Measurements from ENCODE around the gene LRRC7.

Gene LRRC7

GRCh38 chr1:69743146-69743545 lies 175.4 kb downstream of the LRRC7 start:
- Histone ChIP-seq H3K9ac (ENCODE audit: low read depth, low read length, poor library complexity, severe bottlenecking) (no peak overlapping the region), H3K27me3 (ENCODE audit: insufficient read depth, low read length, poor library complexity, severe bottlenecking) (no peaks in the 10 kb centered on the region), H2AFZ (ENCODE audit: low read length) (no peak overlapping the region), H3F3A (ENCODE audit: low read depth) (no peaks in the 10 kb centered on the region), H4K20me1 (ENCODE audit: insufficient read depth, low read length, poor library complexity, severe bottlenecking) (no peaks in the 10 kb centered on the region), H3K36me3 (ENCODE audit: insufficient read depth, low read length) (no peaks in the 10 kb centered on the region), H3K9me2 (replicated peaks; ENCODE audit: low read depth, low read length) (no peaks in the 10 kb centered on the region), H3K9me3 (ENCODE audit: insufficient read depth, low read depth, low read length) (no peaks in the 10 kb centered on the region), H3K4me2 (ENCODE audit: low read depth, low read length, poor library complexity, severe bottlenecking) (no peak overlapping the region), H3K4me1 (ENCODE audit: insufficient read depth, low read length, poor library complexity, severe bottlenecking) (no peaks in the 10 kb centered on the region), H3K4me3 (ENCODE audit: low read length, poor library complexity, severe bottlenecking) (no peak overlapping the region), H3K79me2 (ENCODE audit: insufficient read depth, low read length) (no peaks in the 10 kb centered on the region)
- no peak for TF ChIP-seq EZH2phosphoT487 (IDR thresholded peaks at IDR 0.05; ENCODE audit: borderline replicate concordance)
- TF ChIP-seq CTCF (conservative IDR thresholded peaks at IDR 0.05; ENCODE audit: low read length) = no peak

- Histone ChIP-seq H3K4me2 (ENCODE audit: low read depth, low read length, poor library complexity, severe bottlenecking) (no peak overlapping the region), H2AFZ (ENCODE audit: low read length) (no peak overlapping the region), H3K79me2 (ENCODE audit: insufficient read depth, low read length) (no peaks in the 10 kb centered on the region), H3K9me2 (replicated peaks; ENCODE audit: low read depth, low read length) (no peaks in the 10 kb centered on the region), H3K9me3 (ENCODE audit: insufficient read depth, low read depth, low read length) (no peaks in the 10 kb centered on the region), H3K4me1 (ENCODE audit: insufficient read depth, low read length, poor library complexity, severe bottlenecking) (no peaks in the 10 kb centered on the region), H3K27me3 (ENCODE audit: insufficient read depth, low read length, poor library complexity, severe bottlenecking) (no peaks in the 10 kb centered on the region), H4K20me1 (ENCODE audit: insufficient read depth, low read length, poor library complexity, severe bottlenecking) (no peaks in the 10 kb centered on the region), H3F3A (ENCODE audit: low read depth) (no peaks in the 10 kb centered on the region), H3K9ac (ENCODE audit: low read depth, low read length, poor library complexity, severe bottlenecking) (no peak overlapping the region), H3K36me3 (ENCODE audit: insufficient read depth, low read length) (no peaks in the 10 kb centered on the region), H3K4me3 (ENCODE audit: low read length, poor library complexity, severe bottlenecking) (no peak overlapping the region)
- TF ChIP-seq CTCF (conservative IDR thresholded peaks at IDR 0.05; ENCODE audit: low read length) (no peak), EZH2phosphoT487 (IDR thresholded peaks at IDR 0.05; ENCODE audit: borderline replicate concordance) (no peak)
These were observed 176.7 kb downstream of the LRRC7 start for GRCh38 chr1:69744381-69744780.

GRCh38 chr1:69747207-69747606 lies 179.5 kb downstream of the LRRC7 start:
- H3K9ac ChIP-seq (ENCODE audit: low read depth, low read length, poor library complexity, severe bottlenecking) = no peak overlapping the region
- no peak overlapping the region for H3K4me2 ChIP-seq (ENCODE audit: low read depth, low read length, poor library complexity, severe bottlenecking)
- no peak overlapping the region for H2AFZ ChIP-seq (ENCODE audit: low read length)
- no peaks in the 10 kb centered on the region for H3K36me3 ChIP-seq (ENCODE audit: insufficient read depth, low read length)
- no peaks in the 10 kb centered on the region for H3K9me2 ChIP-seq (replicated peaks; ENCODE audit: low read depth, low read length)
- no peaks in the 10 kb centered on the region for H4K20me1 ChIP-seq (ENCODE audit: insufficient read depth, low read length, poor library complexity, severe bottlenecking)
- no peaks in the 10 kb centered on the region for H3F3A ChIP-seq (ENCODE audit: low read depth)
- H3K27me3 ChIP-seq (ENCODE audit: insufficient read depth, low read length, poor library complexity, severe bottlenecking) = no peaks in the 10 kb centered on the region
- H3K79me2 ChIP-seq (ENCODE audit: insufficient read depth, low read length) = no peaks in the 10 kb centered on the region
- H3K4me3 ChIP-seq (ENCODE audit: low read length, poor library complexity, severe bottlenecking) = no peak overlapping the region
- TF ChIP-seq CTCF (conservative IDR thresholded peaks at IDR 0.05; ENCODE audit: low read length) (no peak), EZH2phosphoT487 (IDR thresholded peaks at IDR 0.05; ENCODE audit: borderline replicate concordance) (no peak)
- H3K9me3 ChIP-seq (ENCODE audit: insufficient read depth, low read depth, low read length) = no peaks in the 10 kb centered on the region
- H3K4me1 ChIP-seq (ENCODE audit: insufficient read depth, low read length, poor library complexity, severe bottlenecking) = no peaks in the 10 kb centered on the region
